T-helper 17 cell (primary cell): Measurements from ENCODE around the gene PDZD7. TPM values are rescaled to one million over a fixed set of nuclear protein-coding genes. Genes with fewer than 3 reads are reported as not detected.

Experiments
- ATAC-seq: fragments of 150-1000 bp; cut with Tn5 transposase; 2 replicates; pipeline ENCODE4 v1.10.0; 2021; ENCODE audit warnings: mild to moderate bottlenecking, moderate library complexity
- DNase-seq, 3 donors: peaks; one replicate each; pipeline versions ENCODE4 v3.0.0 to v3.0.0-alpha.2; 2020 to 2021
- H3K9me3 ChIP-seq: one replicate; pipeline ENCODE4 v1.7.0; 2013; ENCODE audit warnings: low read length, mild to moderate bottlenecking; ENCODE audit not compliant: control insufficient read depth, poor library complexity, severe bottlenecking
- H3K27ac Mint-ChIP-seq: one replicate; pipeline ENCODE4 v1.8.0; 2022; ENCODE audit warnings: mild to moderate bottlenecking, moderate library complexity, mixed read lengths
- H3K27me3 Mint-ChIP-seq: one replicate; pipeline ENCODE4 v1.8.0; 2022; ENCODE audit warnings: mixed read lengths
- H3K36me3 Mint-ChIP-seq: one replicate; pipeline ENCODE4 v1.8.0; 2022; ENCODE audit warnings: low read depth, mixed read lengths
- H3K4me1 Mint-ChIP-seq: one replicate; pipeline ENCODE4 v1.8.0; 2022; ENCODE audit warnings: mild to moderate bottlenecking, mixed read lengths
- H3K4me3 Mint-ChIP-seq: one replicate; pipeline ENCODE4 v1.8.0; 2022; ENCODE audit warnings: mild to moderate bottlenecking, moderate library complexity, mixed read lengths
- total RNA-seq, 4 donors: library from RNA in 2 of 4; stranded (reverse) in 2 of 4; gene quantifications; one replicate each; pipeline ENCODE4 v1.2.3 and lab custom pipeline; 2022 to 2026

Gene PDZD7
- total RNA-seq = 1 to 10 TPM in 1 of 2 donors, under 1 TPM in 1; 0.65 to 1.1 TPM
- 0.58 to 3.0 reads per million in 2 donors for total RNA-seq (lab: John Stamatoyannopoulos, UW)

GRCh38 chr10:101031128-101031795 is at the start of gene PDZD7, which contains the start of gene SFXN3:
Gene PDZD7, minus strand, starts transcription at chr10:101031129. Its CDS starts 910 bp downstream, at chr10:101030219.
Gene SFXN3, plus strand, starts transcription at chr10:101031234. Its CDS starts 3,461 bp downstream, at chr10:101034695.
- peak within 1 kb of the TSS; percentile 95 for H3K27ac Mint-ChIP-seq
- DNase-seq (peak; percentile 93 to 97 (median 94)), ATAC-seq (peak; percentile 86)
- peaks cover 24% of the 10 kb centered on the region for H3K4me1 Mint-ChIP-seq
- peaks cover 12% of the 10 kb centered on the region for H3K27me3 Mint-ChIP-seq
- H3K9me3 ChIP-seq = no peaks in the 10 kb centered on the region
- peak within 1 kb of the TSS; percentile 97 for H3K4me3 Mint-ChIP-seq
- peaks cover 3% of the 10 kb centered on the region for H3K36me3 Mint-ChIP-seq

- peaks cover 63% of the 10 kb centered on the region for H3K27me3 Mint-ChIP-seq
- ATAC-seq (no peak), DNase-seq (no peak)
- H3K27ac Mint-ChIP-seq = no peak overlapping the region
- peaks cover 7% of the 10 kb centered on the region for H3K36me3 Mint-ChIP-seq
- no peaks in the 10 kb centered on the region for H3K9me3 ChIP-seq
- H3K4me1 Mint-ChIP-seq = peaks cover 3% of the 10 kb centered on the region
- H3K4me3 Mint-ChIP-seq = no peak overlapping the region
Observed at GRCh38 chr10:101079874-101080273, 48.9 kb upstream of the PDZD7 start.

DNA sequence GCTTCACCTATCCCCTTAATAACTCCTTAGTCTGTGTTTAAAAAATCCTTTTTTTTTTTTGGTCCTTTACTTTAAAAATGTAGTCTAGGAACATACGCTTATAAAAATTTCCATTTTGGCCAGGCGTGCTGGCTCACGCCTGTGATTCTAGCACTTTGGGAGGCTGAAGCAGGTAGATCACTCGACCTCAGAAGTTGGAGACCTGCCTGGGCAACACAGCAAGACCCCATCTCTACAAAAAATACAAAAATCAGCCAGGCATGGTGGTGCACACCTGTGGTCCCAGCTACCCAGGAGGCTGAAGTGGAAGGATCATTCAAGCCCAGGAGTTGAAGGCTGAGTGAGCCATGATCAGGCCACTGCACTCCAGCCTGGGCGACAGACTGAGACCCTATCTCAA is 45.7 kb upstream of the PDZD7 start:
- no peaks in the 10 kb centered on the region for H3K9me3 ChIP-seq
- Mint-ChIP-seq H3K36me3 (peaks cover 12% of the 10 kb centered on the region), H3K27me3 (peaks cover 75% of the 10 kb centered on the region), H3K27ac (no peak overlapping the region), H3K4me1 (peaks cover 7% of the 10 kb centered on the region), H3K4me3 (no peak overlapping the region)
- DNase-seq = no peak
- ATAC-seq = no peak

- H3K27ac Mint-ChIP-seq = no peak overlapping the region
- H3K4me3 Mint-ChIP-seq = no peak overlapping the region
- H3K9me3 ChIP-seq = no peaks in the 10 kb centered on the region
- H3K4me1 Mint-ChIP-seq = peaks cover 9% of the 10 kb centered on the region
- DNase-seq (no peak), ATAC-seq (no peak)
- H3K36me3 Mint-ChIP-seq = peaks cover 12% of the 10 kb centered on the region
- H3K27me3 Mint-ChIP-seq = peaks cover 75% of the 10 kb centered on the region
Observed at GRCh38 chr10:101075775-101076174, 44.8 kb upstream of the PDZD7 start.

DNA sequence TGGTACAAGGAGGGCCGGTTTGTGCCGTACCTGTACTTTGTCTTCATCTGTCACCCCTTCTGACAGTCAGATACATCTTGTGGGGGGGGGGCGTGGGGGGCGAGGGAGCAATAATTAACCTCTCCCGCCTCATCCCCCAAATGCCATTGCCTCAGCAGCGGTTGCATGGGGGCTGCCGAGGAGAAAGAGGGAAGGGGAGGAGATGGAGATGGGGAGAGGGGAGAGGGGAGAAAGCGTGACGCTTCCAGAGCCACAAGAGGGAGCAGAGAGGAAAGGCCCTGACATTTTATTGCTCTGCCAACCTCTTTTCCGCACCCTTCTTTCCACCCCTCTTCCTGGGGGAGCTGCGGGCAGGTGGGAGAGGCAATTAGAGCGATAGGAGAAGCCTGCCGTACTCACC is 42.7 kb upstream of the PDZD7 start:
- DNase-seq (no peak), ATAC-seq (no peak)
- H3K36me3 Mint-ChIP-seq = peaks cover 9% of the 10 kb centered on the region
- no peak overlapping the region for H3K4me3 Mint-ChIP-seq
- no peak overlapping the region for H3K27ac Mint-ChIP-seq
- H3K27me3 Mint-ChIP-seq = peaks cover 61% of the 10 kb centered on the region
- no peaks in the 10 kb centered on the region for H3K9me3 ChIP-seq
- H3K4me1 Mint-ChIP-seq = peaks cover 9% of the 10 kb centered on the region

- Mint-ChIP-seq H3K36me3 (peaks cover 7% of the 10 kb centered on the region), H3K27ac (no peak overlapping the region), H3K27me3 (peaks cover 54% of the 10 kb centered on the region), H3K4me3 (no peak overlapping the region), H3K4me1 (peaks cover 9% of the 10 kb centered on the region)
- DNase-seq (no peak), ATAC-seq (no peak)
- H3K9me3 ChIP-seq = no peaks in the 10 kb centered on the region
Observed at GRCh38 chr10:101072923-101073322, 42.0 kb upstream of the PDZD7 start.

- ATAC-seq (no peak), DNase-seq (no peak)
- Mint-ChIP-seq H3K27me3 (peaks cover 52% of the 10 kb centered on the region), H3K4me1 (peaks cover 16% of the 10 kb centered on the region), H3K27ac (no peak overlapping the region), H3K36me3 (peaks cover 7% of the 10 kb centered on the region), H3K4me3 (no peak overlapping the region)
- H3K9me3 ChIP-seq = no peaks in the 10 kb centered on the region
Observed at GRCh38 chr10:101071885-101072433, 41.0 kb upstream of the PDZD7 start.

GRCh38 chr10:101071267-101071884 is 40.4 kb upstream of the PDZD7 start:
- no peaks in the 10 kb centered on the region for H3K9me3 ChIP-seq
- Mint-ChIP-seq H3K4me1 (peaks cover 16% of the 10 kb centered on the region), H3K27me3 (peaks cover 46% of the 10 kb centered on the region), H3K4me3 (no peak overlapping the region), H3K36me3 (peaks cover 7% of the 10 kb centered on the region), H3K27ac (no peak overlapping the region)
- ATAC-seq = peak; percentile 42
- DNase-seq = no peak

DNA sequence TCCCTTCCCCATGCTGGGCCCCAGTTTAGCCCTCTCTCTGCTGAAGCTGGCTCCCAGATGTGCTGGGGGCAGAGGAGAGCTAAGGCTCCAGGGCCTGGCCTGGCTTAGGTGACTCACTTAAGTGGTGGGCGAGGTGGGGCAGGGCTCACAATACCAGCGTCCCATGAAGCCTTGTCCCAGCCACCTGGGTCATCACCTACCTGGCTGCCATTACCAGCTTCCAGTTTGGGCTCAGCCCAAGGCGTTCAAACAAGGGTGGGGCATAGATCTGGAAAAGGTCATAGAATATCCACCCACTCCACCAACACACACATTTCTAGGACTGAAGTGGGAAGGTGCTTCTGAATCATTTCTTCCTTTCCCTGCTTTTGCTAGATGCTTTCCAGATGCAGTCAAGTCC is 39.2 kb upstream of the PDZD7 start:
- peaks cover 7% of the 10 kb centered on the region for H3K36me3 Mint-ChIP-seq
- H3K4me3 Mint-ChIP-seq = no peak overlapping the region
- H3K9me3 ChIP-seq = no peaks in the 10 kb centered on the region
- H3K27ac Mint-ChIP-seq = no peak overlapping the region
- ATAC-seq = no peak
- H3K4me1 Mint-ChIP-seq = peaks cover 18% of the 10 kb centered on the region
- no peak for DNase-seq
- H3K27me3 Mint-ChIP-seq = peaks cover 46% of the 10 kb centered on the region

DNA sequence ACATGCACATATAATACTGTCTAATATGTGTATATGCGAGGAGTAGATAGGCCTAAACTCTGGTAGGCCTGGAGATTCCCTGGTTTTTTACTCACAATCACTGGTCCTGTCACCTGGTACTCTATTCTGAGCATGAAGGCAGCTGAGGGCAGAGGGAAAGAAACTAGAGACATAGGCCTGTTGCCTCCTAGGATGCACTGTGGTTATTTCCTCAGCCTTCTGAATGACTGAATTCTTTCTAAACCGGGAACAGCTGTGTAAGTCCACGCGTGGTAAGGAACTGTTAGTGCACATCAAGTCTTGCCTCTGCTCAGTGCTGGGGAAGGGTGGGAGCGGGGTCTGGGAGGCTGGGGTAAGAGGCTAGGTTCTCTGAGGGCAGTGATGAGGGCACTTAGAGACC is 38.5 kb upstream of the PDZD7 start:
- H3K27me3 Mint-ChIP-seq = peaks cover 49% of the 10 kb centered on the region
- H3K36me3 Mint-ChIP-seq = peaks cover 7% of the 10 kb centered on the region
- H3K27ac Mint-ChIP-seq = no peak overlapping the region

GRCh38 chr10:101067356-101068083 is 36.6 kb upstream of the PDZD7 start:
- H3K9me3 ChIP-seq = no peaks in the 10 kb centered on the region
- Mint-ChIP-seq H3K27me3 (peaks cover 41% of the 10 kb centered on the region), H3K4me3 (peak overlapping the region; percentile 88), H3K4me1 (peaks cover 21% of the 10 kb centered on the region), H3K36me3 (no peaks in the 10 kb centered on the region), H3K27ac (no peak overlapping the region)
- ATAC-seq = peak; percentile 78
- DNase-seq = peak; percentile 53 to 63 (median 56)

More for the DNA sequence above, 38.5 kb upstream of the PDZD7 start:
- peaks cover 18% of the 10 kb centered on the region for H3K4me1 Mint-ChIP-seq
- DNase-seq (no peak), ATAC-seq (no peak)
- H3K9me3 ChIP-seq = no peaks in the 10 kb centered on the region
- H3K4me3 Mint-ChIP-seq = no peak overlapping the region

DNA sequence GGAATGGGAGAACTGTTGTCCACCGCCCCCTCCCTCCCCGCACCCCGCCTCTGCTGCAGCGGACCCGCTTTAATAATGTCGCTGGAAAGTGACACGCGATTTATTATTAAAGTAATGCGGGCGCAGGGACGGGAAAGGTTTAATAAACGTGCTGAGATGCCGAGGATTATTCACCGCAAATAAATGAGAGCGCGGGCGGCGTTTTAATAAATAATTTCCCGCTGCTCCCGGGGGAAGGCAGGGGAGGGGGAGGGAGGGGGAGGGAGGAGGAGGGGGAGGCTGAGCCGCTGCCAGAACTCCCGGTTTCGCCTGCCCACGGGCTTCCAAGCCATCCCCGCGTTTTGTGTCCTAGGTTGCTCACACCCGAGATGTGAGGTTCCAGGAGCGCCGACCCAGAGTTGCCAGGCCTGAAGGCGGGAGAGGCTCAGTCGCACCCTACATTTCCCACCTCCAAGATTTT is 36.0 kb upstream of the PDZD7 start:
- H3K27ac Mint-ChIP-seq = no peak overlapping the region
- H3K36me3 Mint-ChIP-seq = no peaks in the 10 kb centered on the region
- no peak for DNase-seq
- H3K9me3 ChIP-seq = no peaks in the 10 kb centered on the region
- peaks cover 20% of the 10 kb centered on the region for H3K4me1 Mint-ChIP-seq
- peaks cover 36% of the 10 kb centered on the region for H3K27me3 Mint-ChIP-seq
- no peak for ATAC-seq
- peak overlapping the region; percentile 88 for H3K4me3 Mint-ChIP-seq
